HepG2 (cell line): ENCODE data around the gene PACS2. TPM values are rescaled to one million over a fixed set of nuclear protein-coding genes. Genes with fewer than 3 reads are reported as not detected.

ENCODE experiments used
- ATAC-seq: fragments of 200-7000 bp; cut with Tn5 transposase; 3 replicates; pipeline ENCODE4 v1.9.1; 2020; ENCODE audit warnings: mild to moderate bottlenecking, moderate library complexity
- BruUV-seq: library from RNA; stranded (reverse); fragments of 400-500 nt; replicated peaks from 2 replicates; lab custom pipeline; 2021; lab: Mats Ljungman, UMichigan
- CTCF ChIA-PET: fragments of 300-600 bp; formaldehyde crosslinking; extraction: SDS; loops from one replicate; lab custom pipeline; 2021; ENCODE audit warnings: low total read pairs, inconsistent platforms, low intra/inter-chr PET ratio; lab: Yijun Ruan, JAX
- POLR2A ChIA-PET: fragments of 350-600 bp; sonication (Branson Sonifier 250); formaldehyde crosslinking; loops from one replicate; lab custom pipeline; 2020; ENCODE audit warnings: antibody characterized with exemption, inconsistent platforms; lab: Yijun Ruan, JAX
- DNase-seq: peaks from one replicate; pipeline ENCODE4 v3.0.0-alpha.2; 2015; ENCODE audit warnings: low spot score
- FAIRE-seq: peaks from 3 replicates; lab custom pipeline; 2011; peaks lifted over from hg19 to GRCh38; lab: Jason Lieb, UNC
- H2AFZ ChIP-seq: one replicate; pipeline ENCODE4 v1.6.1; 2011; ENCODE audit warnings: low read length, inconsistent platforms
- H3K27ac ChIP-seq: fragments of 300-600 bp; 3 replicates; pipeline ENCODE4 v1.8.0; 2011; ENCODE audit warnings: mixed run types, mild to moderate bottlenecking, mixed read lengths, low read length, inconsistent platforms; ENCODE audit not compliant: insufficient read depth; ENCODE audit errors: extremely low read length
- H3K27me3 ChIP-seq, 2 experiments: fragments of 200-600 bp in 1 of 2; 2 replicates in 1 of 2; 3 replicates in 1 of 2; pipeline versions ENCODE4 v1.6.0 to v1.8.0; 2011; ENCODE audit warnings: low read length in 2 of 2, mild to moderate bottlenecking in 2 of 2, moderate library complexity in 2 of 2, inconsistent platforms in 1 of 2; ENCODE audit not compliant: insufficient read depth in 2 of 2, control insufficient read depth in 1 of 2
- H3K36me3 ChIP-seq, 2 experiments: fragments of 200-600 bp in 1 of 2; replicated peaks in 1 of 2; 2 replicates in 1 of 2; 3 replicates in 1 of 2; pipeline versions ENCODE4 v1.5.1 to v1.8.0; 2011; ENCODE audit warnings: low read length in 2 of 2, inconsistent platforms in 1 of 2; ENCODE audit not compliant: insufficient read depth in 2 of 2, control insufficient read depth in 1 of 2
- H3K4me1 ChIP-seq: 2 replicates; pipeline ENCODE4 v1.5.1; 2012; ENCODE audit warnings: low read length, inconsistent platforms; ENCODE audit not compliant: insufficient read depth
- H3K4me2 ChIP-seq: 2 replicates; pipeline ENCODE4 v1.6.0; 2011; ENCODE audit warnings: low read depth, low read length, inconsistent platforms
- H3K4me3 ChIP-seq, 3 experiments: fragments of 200-600 bp in 1 of 3; sonication (generic), shearing (Covaris generic) in 1 of 3; replicated peaks in 1 of 3; 2 replicates each; pipeline ENCODE4 v1.5.1; 2011 to 2016; ENCODE audit warnings: low read length in 3 of 3, inconsistent platforms in 2 of 3, low read depth in 2 of 3, mild to moderate bottlenecking in 2 of 3, control low read depth in 1 of 3, mixed read lengths in 1 of 3; ENCODE audit not compliant: insufficient read depth in 1 of 3
- H3K79me2 ChIP-seq: one replicate; pipeline ENCODE4 v1.6.1; 2011; ENCODE audit warnings: low read length, inconsistent platforms; ENCODE audit not compliant: insufficient read depth
- H3K9ac ChIP-seq: 2 replicates; pipeline ENCODE4 v1.6.0; 2011; ENCODE audit warnings: mild to moderate bottlenecking, low read depth, low read length, inconsistent platforms; ENCODE audit not compliant: insufficient read depth
- H3K9me3 ChIP-seq: 2 replicates; pipeline ENCODE4 v1.5.1; 2012; ENCODE audit warnings: mild to moderate bottlenecking, low read length
- H4K20me1 ChIP-seq: 2 replicates; pipeline ENCODE4 v1.6.0; 2011; ENCODE audit warnings: inconsistent platforms, mild to moderate bottlenecking, low read length, moderate library complexity; ENCODE audit not compliant: insufficient read depth
- AGO2 ChIP-seq: fragments of 200-400 bp; formaldehyde crosslinking; optimal IDR thresholded peaks from 2 replicates; pipeline ENCODE3; 2017; ENCODE audit warnings: mild to moderate bottlenecking, low read depth, low read length, moderate library complexity
- ARID2 ChIP-seq: sonication (generic); formaldehyde crosslinking; IDR thresholded peaks from 2 replicates; pipeline ENCODE4 v1.8.1; 2022; ENCODE audit warnings: mild to moderate bottlenecking, missing genetic modification reagents, borderline replicate concordance
- EEA1 ChIP-seq: sonication (generic); formaldehyde crosslinking; IDR thresholded peaks from 2 replicates; pipeline ENCODE4 v1.5.1; 2020; ENCODE audit warnings: mild to moderate bottlenecking, missing genetic modification reagents, borderline replicate concordance
- KLF11 ChIP-seq: IDR thresholded peaks from 2 replicates; pipeline ENCODE4 v1.6.1; 2016; ENCODE audit warnings: missing compliant biosample characterization
- NFE2L1 ChIP-seq: sonication (generic); formaldehyde crosslinking; IDR thresholded peaks from 2 replicates; pipeline ENCODE4 v1.4.0; 2020; ENCODE audit warnings: missing genetic modification reagents, mild to moderate bottlenecking, borderline replicate concordance
- RBFOX2 ChIP-seq: fragments of 200-400 bp; formaldehyde crosslinking; IDR thresholded peaks from 2 replicates; pipeline ENCODE4 v1.6.1; 2017; ENCODE audit warnings: low read depth, mild to moderate bottlenecking, low read length
- RBM22 ChIP-seq: fragments of 200-400 bp; formaldehyde crosslinking; optimal IDR thresholded peaks from 2 replicates; pipeline ENCODE3; 2017; ENCODE audit warnings: mild to moderate bottlenecking, low read length, moderate library complexity
- SMAD3 ChIP-seq: sonication (generic); formaldehyde crosslinking; IDR thresholded peaks from 2 replicates; pipeline ENCODE4 v1.4.0; 2020; ENCODE audit warnings: missing genetic modification reagents
- SOX5 ChIP-seq: IDR thresholded peaks from 2 replicates; pipeline ENCODE4 v1.6.1; 2016; ENCODE audit warnings: borderline replicate concordance
- ZNF263 ChIP-seq: sonication (generic); formaldehyde crosslinking; IDR thresholded peaks from 2 replicates; pipeline ENCODE4 v1.4.0; 2020; ENCODE audit warnings: missing genetic modification reagents
- ZNF672 ChIP-seq: sonication (generic); formaldehyde crosslinking; IDR thresholded peaks from 2 replicates; pipeline ENCODE4 v1.8.1; 2022; ENCODE audit warnings: missing genetic modification reagents
- ZNF816 ChIP-seq: sonication (generic); formaldehyde crosslinking; IDR thresholded peaks from 2 replicates; pipeline ENCODE4 v1.8.0; 2022; ENCODE audit warnings: missing genetic modification reagents, mild to moderate bottlenecking, borderline replicate concordance
- WGBS: methylation state at CpG from one replicate; pipeline ENCODE4 v1.1.6; 2017; ENCODE audit warnings: low lambda C conversion rate; 5-methylcytosine and 5-hydroxymethylcytosine counted together
- in situ Hi-C: cut with HindIII; loops from 2 replicates; pipeline ENCODE4 v1.10.0; 2017; ENCODE audit warnings: low pct_unique_long_range_greater_than_20kb; ENCODE audit not compliant: extremely low pct_ligation_motif_present
- intact Hi-C: fragments of 100-400 bp; cut with micrococcal nuclease; formaldehyde crosslinking; loops from one replicate; pipeline ENCODE4 v1.10.0; 2022; ENCODE audit not compliant: unreplicated experiment
- polyA plus RNA-seq, 8 experiments: library from polyadenylated mRNA; depleted of rRNA in 3 of 8; stranded (reverse) in 7 of 8; unstranded in 1 of 8; fragments of >200 nt; fragmentation: Illumina TruSeq in 4 of 8; extraction: Trizol in 4 of 8; gene quantifications; 2 replicates each; pipeline versions ENCODE4 v1.2.1 to v1.2.3, GENCODE V29; 2011 to 2016; ENCODE audit warnings: low read depth in 4 of 8, missing spikeins in 1 of 8, mixed read lengths in 1 of 8; ENCODE audit not compliant: insufficient read depth in 1 of 8
- total RNA-seq, 5 experiments: library from RNA; depleted of rRNA; stranded (reverse); fragments of >200 nt; fragmentation: Illumina TruSeq; extraction: Trizol; gene quantifications; 2 replicates each; pipeline ENCODE4 v1.2.3, GENCODE V29; 2016; ENCODE audit warnings: low read depth in 1 of 5
- TF ChIP-seq, protein P1 (sequence below): sonication (generic); formaldehyde crosslinking; IDR thresholded peaks from 2 replicates; pipeline ENCODE4 v1.4.0; 2020; ENCODE audit warnings: missing genetic modification reagents
- TF ChIP-seq, protein P2 (sequence below): sonication (generic); formaldehyde crosslinking; IDR thresholded peaks from 2 replicates; pipeline ENCODE4 v1.4.0; 2020; ENCODE audit warnings: missing genetic modification reagents, borderline replicate concordance
- TF ChIP-seq, protein P3 (sequence below): sonication (generic); formaldehyde crosslinking; IDR thresholded peaks from 2 replicates; pipeline ENCODE4 v1.4.0; 2020; ENCODE audit warnings: mild to moderate bottlenecking, missing genetic modification reagents
- TF ChIP-seq, protein P4 (sequence below): sonication (generic); formaldehyde crosslinking; IDR thresholded peaks from 2 replicates; pipeline ENCODE4 v1.8.0; 2023; ENCODE audit warnings: mild to moderate bottlenecking, missing genetic modification reagents

The PACS2 gene
- total and polyA plus RNA-seq, 2 of the 13 experiments (the other 11 are each of a cell fraction or from before 2014, with no cell fraction given), result 23.6 to 27.6 TPM

DNA sequence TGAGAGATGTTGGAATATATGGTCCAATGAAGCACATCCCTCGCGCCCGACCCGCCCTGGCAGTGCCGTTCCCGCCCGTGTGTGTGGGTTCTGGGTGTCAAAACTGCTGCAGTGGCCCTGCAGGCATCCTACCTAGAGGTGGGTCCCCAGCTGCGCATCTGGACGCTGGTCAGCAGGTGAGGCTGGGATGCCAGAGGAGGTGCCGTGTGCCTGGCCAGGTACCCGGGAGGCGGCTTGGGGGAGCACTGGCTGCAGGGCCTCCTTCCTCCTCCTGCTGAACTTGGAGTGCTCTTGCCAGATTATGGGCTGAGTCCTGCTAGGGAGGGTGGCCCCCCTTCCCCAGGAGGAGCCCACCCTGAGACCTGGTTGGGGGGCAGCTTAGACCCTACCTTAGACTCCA, 110.3 kb downstream of the PACS2 start:
- DNase-seq, result no peak
- POLR2A ChIA-PET, result no interaction called here
- TF ChIP-seq EEA1 (no peak), ZNF672 (no peak), SOX5 (CRISPR knock-in tag) (no peak), KLF11 (CRISPR knock-in tag) (no peak), RBFOX2 (peak; percentile 46; the same call in 1 of the 2 replicates), ZNF263 (CRISPR knock-in tag) (peak; percentile 56; the same call in 1 of the 2 replicates), RBM22 (peak; percentile 13), NFE2L1 (CRISPR knock-in tag) (no peak), AGO2 (peak; percentile 82), ARID2 (CRISPR knock-in tag) (no peak), ZNF816 (CRISPR knock-in tag) (no peak), SMAD3 (no peak)
- TF ChIP-seq, protein P1, sequence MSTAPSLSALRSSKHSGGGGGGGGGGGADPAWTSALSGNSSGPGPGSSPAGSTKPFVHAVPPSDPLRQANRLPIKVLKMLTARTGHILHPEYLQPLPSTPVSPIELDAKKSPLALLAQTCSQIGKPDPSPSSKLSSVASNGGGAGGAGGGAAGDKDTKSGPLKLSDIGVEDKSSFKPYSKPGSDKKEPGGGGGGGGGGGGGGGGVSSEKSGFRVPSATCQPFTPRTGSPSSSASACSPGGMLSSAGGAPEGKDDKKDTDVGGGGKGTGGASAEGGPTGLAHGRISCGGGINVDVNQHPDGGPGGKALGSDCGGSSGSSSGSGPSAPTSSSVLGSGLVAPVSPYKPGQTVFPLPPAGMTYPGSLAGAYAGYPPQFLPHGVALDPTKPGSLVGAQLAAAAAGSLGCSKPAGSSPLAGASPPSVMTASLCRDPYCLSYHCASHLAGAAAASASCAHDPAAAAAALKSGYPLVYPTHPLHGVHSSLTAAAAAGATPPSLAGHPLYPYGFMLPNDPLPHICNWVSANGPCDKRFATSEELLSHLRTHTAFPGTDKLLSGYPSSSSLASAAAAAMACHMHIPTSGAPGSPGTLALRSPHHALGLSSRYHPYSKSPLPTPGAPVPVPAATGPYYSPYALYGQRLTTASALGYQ, result no peak
- TF ChIP-seq, protein P2, sequence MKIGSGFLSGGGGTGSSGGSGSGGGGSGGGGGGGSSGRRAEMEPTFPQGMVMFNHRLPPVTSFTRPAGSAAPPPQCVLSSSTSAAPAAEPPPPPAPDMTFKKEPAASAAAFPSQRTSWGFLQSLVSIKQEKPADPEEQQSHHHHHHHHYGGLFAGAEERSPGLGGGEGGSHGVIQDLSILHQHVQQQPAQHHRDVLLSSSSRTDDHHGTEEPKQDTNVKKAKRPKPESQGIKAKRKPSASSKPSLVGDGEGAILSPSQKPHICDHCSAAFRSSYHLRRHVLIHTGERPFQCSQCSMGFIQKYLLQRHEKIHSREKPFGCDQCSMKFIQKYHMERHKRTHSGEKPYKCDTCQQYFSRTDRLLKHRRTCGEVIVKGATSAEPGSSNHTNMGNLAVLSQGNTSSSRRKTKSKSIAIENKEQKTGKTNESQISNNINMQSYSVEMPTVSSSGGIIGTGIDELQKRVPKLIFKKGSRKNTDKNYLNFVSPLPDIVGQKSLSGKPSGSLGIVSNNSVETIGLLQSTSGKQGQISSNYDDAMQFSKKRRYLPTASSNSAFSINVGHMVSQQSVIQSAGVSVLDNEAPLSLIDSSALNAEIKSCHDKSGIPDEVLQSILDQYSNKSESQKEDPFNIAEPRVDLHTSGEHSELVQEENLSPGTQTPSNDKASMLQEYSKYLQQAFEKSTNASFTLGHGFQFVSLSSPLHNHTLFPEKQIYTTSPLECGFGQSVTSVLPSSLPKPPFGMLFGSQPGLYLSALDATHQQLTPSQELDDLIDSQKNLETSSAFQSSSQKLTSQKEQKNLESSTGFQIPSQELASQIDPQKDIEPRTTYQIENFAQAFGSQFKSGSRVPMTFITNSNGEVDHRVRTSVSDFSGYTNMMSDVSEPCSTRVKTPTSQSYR (CRISPR knock-in tag), result no peak
- TF ChIP-seq, protein P3, sequence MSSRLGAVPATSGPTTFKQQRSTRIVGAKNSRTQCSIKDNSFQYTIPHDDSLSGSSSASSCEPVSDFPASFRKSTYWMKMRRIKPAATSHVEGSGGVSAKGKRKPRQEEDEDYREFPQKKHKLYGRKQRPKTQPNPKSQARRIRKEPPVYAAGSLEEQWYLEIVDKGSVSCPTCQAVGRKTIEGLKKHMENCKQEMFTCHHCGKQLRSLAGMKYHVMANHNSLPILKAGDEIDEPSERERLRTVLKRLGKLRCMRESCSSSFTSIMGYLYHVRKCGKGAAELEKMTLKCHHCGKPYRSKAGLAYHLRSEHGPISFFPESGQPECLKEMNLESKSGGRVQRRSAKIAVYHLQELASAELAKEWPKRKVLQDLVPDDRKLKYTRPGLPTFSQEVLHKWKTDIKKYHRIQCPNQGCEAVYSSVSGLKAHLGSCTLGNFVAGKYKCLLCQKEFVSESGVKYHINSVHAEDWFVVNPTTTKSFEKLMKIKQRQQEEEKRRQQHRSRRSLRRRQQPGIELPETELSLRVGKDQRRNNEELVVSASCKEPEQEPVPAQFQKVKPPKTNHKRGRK, result no peak
- TF ChIP-seq, protein P4, sequence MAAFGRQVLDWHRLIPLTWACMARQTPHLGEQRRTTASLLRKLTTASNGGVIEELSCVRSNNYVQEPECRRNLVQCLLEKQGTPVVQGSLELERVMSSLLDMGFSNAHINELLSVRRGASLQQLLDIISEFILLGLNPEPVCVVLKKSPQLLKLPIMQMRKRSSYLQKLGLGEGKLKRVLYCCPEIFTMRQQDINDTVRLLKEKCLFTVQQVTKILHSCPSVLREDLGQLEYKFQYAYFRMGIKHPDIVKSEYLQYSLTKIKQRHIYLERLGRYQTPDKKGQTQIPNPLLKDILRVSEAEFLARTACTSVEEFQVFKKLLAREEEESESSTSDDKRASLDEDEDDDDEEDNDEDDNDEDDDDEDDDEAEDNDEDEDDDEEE, result no peak
- TF ChIP-seq, all 625 proteins: peak for 4
- Histone ChIP-seq H3K4me1 (peaks cover 29% of the 10 kb centered on the region), H3K27me3 (no peaks in the 10 kb centered on the region), H3K9me3 (no peaks in the 10 kb centered on the region), H3K4me3 (no peak overlapping the region), H3K4me2 (no peak overlapping the region), H2AFZ (no peak overlapping the region), H3K27ac (no peak overlapping the region), H3K79me2 (peaks cover 59% of the 10 kb centered on the region), H4K20me1 (0 out of 2 replicates have a peak, but pooled peaks cover 5% of the 10 kb centered on the region), H3K36me3 (peaks cover 3 to 20% of the 10 kb centered on the region in 2 experiments; a peak in 2 of 5 replicates), H3K9ac (no peak overlapping the region)
- in situ Hi-C loops (loop anchor here (5.0 kb wide), 1 partner anchor 102 kb away; the partner anchor contains the start of gene TMEM121), intact Hi-C loops (no loop called here)
- no peak for ATAC-seq
- no peak for FAIRE-seq
- BruUV-seq, result no TSS peak
- CTCF ChIA-PET, result no interaction called here
- WGBS, result 95% methylated on average over 4 of the region's 12 CpGs
